T-cell (primary cell): ENCODE results near the gene BRSK1. TPM values are rescaled to one million over a fixed set of nuclear protein-coding genes. Genes with fewer than 3 reads are reported as not detected.

Experiments
- ATAC-seq, 4 experiments: fragments of 200-7000 bp in 3 of 4; fragments of 150-1000 bp in 1 of 4; cut with Tn5 transposase; replicated peaks in 1 of 4; 1 replicate in 3 of 4; 2 replicates in 1 of 4; pipeline ENCODE4 v1.10.0; 2021; ENCODE audit warnings: moderate library complexity in 3 of 4, mild to moderate bottlenecking in 2 of 4, moderate number of reproducible peaks in 1 of 4
- CTCF ChIA-PET, 2 donors: fragments of 300-600 bp; sonication (Branson Sonifier 250); formaldehyde crosslinking; loops; one replicate each; lab custom pipeline; 2022; ENCODE audit warnings: antibody characterized with exemption in 2 of 2; lab: Charles Lee
- POLR2A ChIA-PET, 2 donors: fragments of 300-600 bp; sonication (Branson Sonifier 250); formaldehyde crosslinking; loops; one replicate each; lab custom pipeline; 2022; ENCODE audit warnings: antibody characterized with exemption in 2 of 2; lab: Charles Lee
- DNase-seq, 35 experiments: peaks; one replicate each; pipeline versions ENCODE4 v3.0.0 to v3.0.0-alpha.2; 2013 to 2023
- H3K27ac ChIP-seq: one replicate; pipeline ENCODE4 v1.5.1; 2013; ENCODE audit warnings: low read length
- H3K27me3 ChIP-seq, 2 experiments: replicated peaks in 1 of 2; 1 replicate in 1 of 2; 2 replicates in 1 of 2; pipeline versions ENCODE4 v1.6.1 to v1.7.0; 2013; ENCODE audit warnings: low read length in 1 of 2, mixed read lengths in 1 of 2; ENCODE audit not compliant: control insufficient read depth in 2 of 2, insufficient read depth in 2 of 2; ENCODE audit errors: extremely low read depth in 1 of 2
- H3K36me3 ChIP-seq, 2 donors: 1 replicate in 1 of 2; 2 replicates in 1 of 2; pipeline versions ENCODE4 v1.6.1 to v1.7.0; 2013; ENCODE audit warnings: low read length in 1 of 2; ENCODE audit not compliant: control insufficient read depth in 2 of 2, insufficient read depth in 1 of 2; ENCODE audit errors: extremely low read depth in 1 of 2
- H3K4me1 ChIP-seq, 2 experiments: 1 replicate in 1 of 2; 2 replicates in 1 of 2; pipeline versions ENCODE4 v1.6.1 to v1.7.0; 2013; ENCODE audit warnings: low read length in 2 of 2, mixed read lengths in 1 of 2; ENCODE audit not compliant: insufficient read depth in 2 of 2, control insufficient read depth in 1 of 2; ENCODE audit errors: extremely low read depth in 1 of 2
- H3K4me3 ChIP-seq, 2 donors: 1 replicate in 1 of 2; 2 replicates in 1 of 2; pipeline versions ENCODE4 v1.5.1 to v1.7.0; 2013; ENCODE audit warnings: mild to moderate bottlenecking in 2 of 2, low read length in 1 of 2, moderate library complexity in 1 of 2; ENCODE audit not compliant: control insufficient read depth in 1 of 2; ENCODE audit errors: extremely low read depth in 1 of 2
- H3K9me3 ChIP-seq: 2 replicates; pipeline ENCODE4 v1.7.0; 2013
- H3K27ac Mint-ChIP-seq, 2 donors: one replicate each; pipeline ENCODE4 v1.8.0; 2020 to 2021; ENCODE audit warnings: mild to moderate bottlenecking in 2 of 2, mixed read lengths in 2 of 2
- H3K27me3 Mint-ChIP-seq, 2 donors: one replicate each; pipeline ENCODE4 v1.8.0; 2021 to 2022; ENCODE audit warnings: mixed read lengths in 2 of 2
- H3K36me3 Mint-ChIP-seq: one replicate; pipeline ENCODE4 v1.8.0; 2021; ENCODE audit warnings: mixed read lengths
- H3K4me1 Mint-ChIP-seq, 3 donors: one replicate each; pipeline ENCODE4 v1.8.0; 2020 to 2022; ENCODE audit warnings: mixed read lengths in 3 of 3, mild to moderate bottlenecking in 1 of 3
- H3K4me3 Mint-ChIP-seq, 3 donors: one replicate each; pipeline ENCODE4 v1.8.0; 2020 to 2022; ENCODE audit warnings: mild to moderate bottlenecking in 3 of 3, mixed read lengths in 3 of 3, moderate library complexity in 3 of 3
- H3K9me3 Mint-ChIP-seq, 3 donors: one replicate each; pipeline ENCODE4 v1.8.0; 2020 to 2022; ENCODE audit warnings: mixed read lengths in 3 of 3
- WGBS: methylation state at CpG from one replicate; pipeline ENCODE4 v1.1.5; 2013; ENCODE audit warnings: missing lambda C conversion rate; ENCODE audit not compliant: insufficient coverage; 5-methylcytosine and 5-hydroxymethylcytosine counted together
- total RNA-seq, 35 experiments: library from RNA in 6 of 35; stranded (reverse) in 6 of 35; fragments of 120-200 nt in 1 of 35; gene quantifications; one replicate each; pipeline versions ENCODE4 v1.2.1 to v1.2.4 and lab custom pipeline; 2013 to 2026

The BRSK1 gene
- total RNA-seq, 5 donors from 2014 or later (not counting 1 experiment from before 2014, with no cell fraction given): 2.9 to 5.8 (median 3.9) TPM

DNA sequence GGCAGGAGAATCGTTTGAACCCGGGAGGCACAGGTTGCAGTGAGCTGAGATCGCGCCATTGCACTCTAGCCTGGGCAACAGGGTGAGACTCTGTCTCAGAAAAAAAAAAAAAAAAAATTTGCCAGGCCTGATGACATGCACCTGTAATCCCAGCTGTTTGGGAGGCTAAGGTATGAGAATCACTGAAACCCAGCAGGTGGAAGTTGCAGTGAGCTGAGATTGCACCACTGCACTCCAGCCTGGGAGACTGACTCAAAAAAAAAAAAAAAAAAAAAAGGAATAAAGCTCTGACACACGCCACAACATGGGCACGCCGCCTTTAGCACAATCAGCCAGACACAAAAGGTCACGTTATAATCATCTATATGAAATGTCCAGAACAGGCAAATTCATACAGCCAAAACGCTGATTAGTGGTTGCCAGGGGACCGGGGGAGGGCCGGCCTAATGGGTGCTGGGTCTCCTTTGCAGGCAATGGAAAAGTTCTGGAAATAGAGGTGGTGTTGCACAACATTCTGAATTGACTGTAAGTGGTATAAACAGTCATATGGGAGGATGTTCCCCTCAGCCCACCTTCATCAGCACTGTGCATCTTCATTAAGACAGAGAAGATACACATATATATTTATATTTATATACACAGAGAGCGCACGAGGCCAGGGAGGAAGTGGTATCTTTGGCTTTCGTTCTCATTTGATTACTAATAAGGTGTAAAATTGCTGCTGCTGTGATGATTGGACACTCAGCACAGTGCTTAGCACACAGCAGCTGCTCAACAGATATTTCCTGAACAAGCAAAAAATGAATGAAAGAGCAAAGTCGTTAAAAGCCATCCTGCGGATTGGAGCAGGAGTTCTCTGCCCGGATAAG lies 7.7 kb upstream of the BRSK1 start:
- Mint-ChIP-seq H3K36me3 (peaks cover 32% of the 10 kb centered on the region), H3K27me3 (no peaks in the 10 kb centered on the region), H3K27ac (peak overlapping the region in 1 of 2 donors; percentile 58), H3K9me3 (no peaks in the 10 kb centered on the region), H3K4me3 (peak overlapping the region in 2 of 3 donors; percentile 2 to 24), H3K4me1 (peaks cover 13 to 37% (median 25%) of the 10 kb centered on the region in 3 donors)
- Histone ChIP-seq H3K36me3 (peaks cover 18 to 42% of the 10 kb centered on the region in 2 donors), H3K27ac (peak overlapping the region; percentile 75), H3K4me1 (peaks cover 9 to 56% of the 10 kb centered on the region in 2 experiments), H3K27me3 (no peaks in the 10 kb centered on the region), H3K9me3 (no peaks in the 10 kb centered on the region), H3K4me3 (no peak overlapping the region)
- no peak for ATAC-seq
- CTCF ChIA-PET: interaction anchor here in 1 of 2 donors (0.6 to 0.7 kb wide), 3 partner anchors 92 to 191 kb away, joined by 3 to 5 read pairs (median 4); partner anchors contain the start of gene DNAAF3
- POLR2A ChIA-PET: interaction anchor here (0.6 to 1.5 kb wide), 4 partner anchors 19 to 200 kb away, joined by 3 to 6 read pairs (median 4); partner anchors contain the start of gene KMT5C (in 1 of the 2)
- WGBS: 67% methylated on average over 11 of the region's 17 CpGs
- DNase-seq: peak in 2 of 35 experiments; percentile 26 to 65

DNA sequence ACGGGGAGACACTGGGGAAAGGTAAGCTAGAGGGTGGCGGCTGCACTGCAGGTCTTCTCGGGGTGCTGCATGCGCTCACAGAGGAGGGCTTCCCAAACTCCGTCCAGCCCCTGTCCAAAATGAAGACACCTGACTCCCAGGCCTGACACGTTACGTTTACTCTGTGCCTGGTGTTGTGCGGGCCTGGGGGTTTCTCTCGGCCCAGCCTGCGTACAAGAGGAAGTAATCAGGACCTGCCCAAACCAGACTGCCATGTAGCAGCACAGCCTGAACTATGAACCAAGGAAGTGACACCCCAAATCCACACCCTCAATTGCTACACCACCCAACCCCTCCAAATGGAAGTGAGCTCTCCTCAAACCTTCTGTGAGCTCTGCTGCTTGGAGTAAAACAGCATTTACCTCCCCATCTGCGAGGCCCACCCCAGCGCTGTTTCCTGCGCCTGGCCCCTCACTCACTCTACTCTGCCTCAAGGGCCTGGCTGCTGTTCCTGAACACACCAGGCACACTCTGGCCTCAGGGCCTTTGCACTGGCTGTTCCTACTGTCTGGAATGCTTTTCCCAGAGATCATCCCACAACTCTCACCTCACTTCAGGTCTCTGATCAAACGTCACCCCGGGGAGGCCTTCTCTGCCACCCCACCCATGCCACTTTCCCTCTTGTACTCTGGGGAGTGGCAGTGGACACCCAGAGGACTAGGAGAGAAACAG lies 6.9 kb upstream of the BRSK1 start:
- Histone ChIP-seq H3K4me3 (no peak overlapping the region), H3K9me3 (no peaks in the 10 kb centered on the region), H3K27ac (peak overlapping the region; percentile 75), H3K36me3 (peaks cover 18 to 38% of the 10 kb centered on the region in 2 donors), H3K27me3 (no peaks in the 10 kb centered on the region), H3K4me1 (peaks cover 9 to 58% of the 10 kb centered on the region in 2 experiments)
- no peaks in the 10 kb centered on the region for H3K27me3 Mint-ChIP-seq
- H3K36me3 Mint-ChIP-seq: peaks cover 31% of the 10 kb centered on the region
- ChIA-PET POLR2A (interaction anchor here (0.5 to 1.5 kb wide), 3 partner anchors 17 to 107 kb away, joined by 3 to 7 read pairs (median 3); no protein-coding TSS in a partner anchor), CTCF (no interaction called here)
- H3K27ac Mint-ChIP-seq: peak overlapping the region; percentile 39 to 71
- ATAC-seq (no peak), DNase-seq (peak in 1 of 35 experiments; percentile 47)
- H3K4me1 Mint-ChIP-seq: peaks cover 13 to 41% (median 25%) of the 10 kb centered on the region in 3 donors
- H3K4me3 Mint-ChIP-seq: peak overlapping the region in 2 of 3 donors; percentile 2 to 24
- 79% methylated on average over 12 of the region's 15 CpGs for WGBS
- H3K9me3 Mint-ChIP-seq: no peaks in the 10 kb centered on the region

DNA sequence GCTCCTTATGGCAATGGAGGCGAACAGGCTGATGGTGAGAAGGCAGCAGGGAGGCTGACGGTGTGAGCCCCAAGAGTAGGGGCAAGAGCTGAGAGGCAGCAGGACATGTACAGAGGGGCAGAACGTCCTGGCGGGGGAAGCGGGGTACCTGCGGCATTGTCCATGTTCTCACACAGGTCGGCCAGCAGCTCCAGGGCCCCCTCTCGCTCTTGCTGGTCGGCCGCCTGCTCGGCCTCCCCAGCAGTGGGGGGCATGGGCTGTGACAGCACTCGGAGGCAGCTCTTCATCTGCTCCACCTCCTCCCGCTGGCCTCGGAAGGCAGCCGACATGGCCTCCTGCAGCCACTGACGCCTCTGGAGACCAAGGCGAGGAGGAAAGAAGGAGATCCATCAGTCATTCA lies 6.3 kb upstream of the BRSK1 start:
- peak overlapping the region; percentile 75 for H3K27ac ChIP-seq
- ATAC-seq (no peak), DNase-seq (no peak)
- Mint-ChIP-seq H3K36me3 (peaks cover 25% of the 10 kb centered on the region), H3K27ac (peak overlapping the region in 1 of 2 donors; percentile 71), H3K9me3 (no peaks in the 10 kb centered on the region), H3K27me3 (no peaks in the 10 kb centered on the region), H3K4me1 (peaks cover 13 to 41% (median 25%) of the 10 kb centered on the region in 3 donors), H3K4me3 (peak overlapping the region in 2 of 3 donors; percentile 2 to 13)
- peaks cover 18 to 34% of the 10 kb centered on the region in 2 donors for H3K36me3 ChIP-seq
- H3K4me3 ChIP-seq: no peak overlapping the region
- H3K4me1 ChIP-seq: peaks cover 9 to 58% of the 10 kb centered on the region in 2 experiments
- no peaks in the 10 kb centered on the region for H3K27me3 ChIP-seq
- 97% methylated on average over 14 of the region's 17 CpGs for WGBS
- no peaks in the 10 kb centered on the region for H3K9me3 ChIP-seq
- CTCF ChIA-PET: interaction anchor here in 1 of 2 donors (1.0 kb wide), 1 partner anchor 21 kb away, joined by 3 read pairs; no protein-coding TSS in a partner anchor
- POLR2A ChIA-PET: interaction anchor here (0.5 to 1.5 kb wide), 3 partner anchors 18 to 106 kb away, joined by 3 to 7 read pairs (median 3); no protein-coding TSS in a partner anchor

DNA sequence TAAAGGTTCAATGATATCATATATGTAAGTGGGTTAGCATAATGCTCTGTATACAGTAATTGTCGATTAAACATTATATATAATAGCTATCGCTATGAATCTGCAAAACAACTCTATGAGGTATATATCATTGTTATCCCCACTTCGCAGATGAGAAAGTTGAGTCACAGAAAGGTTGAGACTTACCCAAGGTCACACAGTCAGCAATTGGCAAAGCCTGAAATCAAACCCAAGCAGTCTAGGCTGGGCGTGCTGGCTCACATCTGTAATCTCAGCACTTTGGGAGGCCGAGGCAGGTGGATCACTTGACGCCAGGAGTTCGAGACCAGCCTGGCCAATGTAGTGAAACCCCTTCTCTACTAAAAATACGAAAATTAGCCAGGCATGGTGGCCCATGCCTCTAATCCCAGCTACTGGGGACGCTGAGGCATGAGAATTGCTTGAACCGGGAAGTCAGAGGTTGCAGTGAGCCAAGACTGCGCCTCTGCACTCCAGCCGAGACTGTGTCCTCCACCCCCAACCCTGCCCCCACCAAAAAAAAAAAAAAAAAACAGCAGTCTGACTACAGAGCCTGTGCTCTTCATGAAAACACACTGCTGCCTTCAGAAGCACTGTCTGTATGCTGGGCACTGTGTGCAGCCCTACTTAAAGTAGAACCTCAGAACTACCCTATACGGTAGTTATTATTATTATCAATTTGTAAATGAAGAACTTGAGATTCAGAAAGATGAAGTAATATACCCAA lies 5.2 kb upstream of the BRSK1 start:
- H3K9me3 Mint-ChIP-seq: no peaks in the 10 kb centered on the region
- peaks cover 19% of the 10 kb centered on the region for H3K36me3 Mint-ChIP-seq
- H3K27me3 Mint-ChIP-seq: no peaks in the 10 kb centered on the region
- ChIA-PET POLR2A (no interaction called here), CTCF (interaction anchor here in 1 of 2 donors (1.0 kb wide), 1 partner anchor 22 kb away, joined by 3 read pairs; no protein-coding TSS in a partner anchor)
- H3K4me3 ChIP-seq: no peak overlapping the region
- no peaks in the 10 kb centered on the region for H3K27me3 ChIP-seq
- DNase-seq (no peak), ATAC-seq (no peak)
- H3K36me3 ChIP-seq: peaks cover 16 to 28% of the 10 kb centered on the region in 2 donors
- peak overlapping the region; percentile 94 to 99 (median 98) for H3K4me3 Mint-ChIP-seq
- peaks cover 22 to 49% (median 31%) of the 10 kb centered on the region in 3 donors for H3K4me1 Mint-ChIP-seq
- H3K9me3 ChIP-seq: no peaks in the 10 kb centered on the region
- peaks cover 9 to 63% of the 10 kb centered on the region in 2 experiments for H3K4me1 ChIP-seq
- H3K27ac ChIP-seq: peak overlapping the region; percentile 90
- WGBS: 95% methylated on average over 8 of the region's 13 CpGs
- no peak overlapping the region for H3K27ac Mint-ChIP-seq

DNA sequence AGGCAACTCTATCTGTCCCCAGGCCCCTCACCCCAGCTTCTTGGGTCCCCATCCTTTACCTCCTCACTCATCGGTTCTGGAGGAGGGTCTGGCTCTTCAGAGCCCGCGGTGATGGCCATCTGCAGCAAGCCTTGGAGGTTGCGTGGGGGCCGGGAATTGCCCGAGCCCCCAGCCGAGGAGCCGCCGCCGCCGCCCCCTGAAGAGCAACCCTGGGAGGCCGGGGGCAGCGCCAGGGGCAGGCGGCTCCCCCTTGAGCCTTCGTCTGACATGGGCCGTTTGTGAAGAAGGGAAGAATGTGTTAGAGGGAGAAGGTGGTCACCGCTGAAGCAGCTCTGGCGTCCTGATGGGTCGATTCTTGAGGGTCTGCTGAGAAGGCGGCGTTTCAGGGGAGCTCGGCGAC lies 4.5 kb upstream of the BRSK1 start:
- Histone ChIP-seq H3K4me3 (peak overlapping the region; percentile 84 to 96), H3K36me3 (peaks cover 12 to 23% of the 10 kb centered on the region in 2 donors), H3K4me1 (peaks cover 9 to 65% of the 10 kb centered on the region in 2 experiments), H3K27ac (peak overlapping the region; percentile 90), H3K9me3 (no peaks in the 10 kb centered on the region), H3K27me3 (no peaks in the 10 kb centered on the region)
- 6% methylated on average over 11 of the region's 23 CpGs for WGBS
- Mint-ChIP-seq H3K4me1 (peaks cover 25 to 50% (median 32%) of the 10 kb centered on the region in 3 donors), H3K9me3 (no peaks in the 10 kb centered on the region), H3K27me3 (no peaks in the 10 kb centered on the region), H3K4me3 (peak overlapping the region; percentile 94 to 99 (median 98)), H3K36me3 (peaks cover 17% of the 10 kb centered on the region), H3K27ac (peak overlapping the region; percentile 96 to 97)
- ChIA-PET CTCF (interaction anchor here in 1 of 2 donors (1.0 to 1.2 kb wide), 3 partner anchors 20 to 225 kb away, joined by 4 to 9 read pairs (median 8); partner anchors contain the start of gene PPP6R1), POLR2A (interaction anchor here in 1 of 2 donors (1.1 to 1.2 kb wide), 2 partner anchors 20 to 25 kb away, joined by 5 to 9 read pairs; partner anchors contain the start of gene PPP6R1)
- no peak for ATAC-seq
- no peak for DNase-seq
